HG02759 (cell line): ENCODE results near the gene SAP30.

Experiments used
- ATAC-seq: cut with Tn5 transposase; IDR thresholded peaks from one replicate; pipeline ENCODE4 v1.9.1; 2021; ENCODE audit warnings: mild to moderate bottlenecking, moderate library complexity; ENCODE audit not compliant: unreplicated experiment

The SAP30 gene, protein sequence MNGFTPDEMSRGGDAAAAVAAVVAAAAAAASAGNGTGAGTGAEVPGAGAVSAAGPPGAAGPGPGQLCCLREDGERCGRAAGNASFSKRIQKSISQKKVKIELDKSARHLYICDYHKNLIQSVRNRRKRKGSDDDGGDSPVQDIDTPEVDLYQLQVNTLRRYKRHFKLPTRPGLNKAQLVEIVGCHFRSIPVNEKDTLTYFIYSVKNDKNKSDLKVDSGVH

DNA sequence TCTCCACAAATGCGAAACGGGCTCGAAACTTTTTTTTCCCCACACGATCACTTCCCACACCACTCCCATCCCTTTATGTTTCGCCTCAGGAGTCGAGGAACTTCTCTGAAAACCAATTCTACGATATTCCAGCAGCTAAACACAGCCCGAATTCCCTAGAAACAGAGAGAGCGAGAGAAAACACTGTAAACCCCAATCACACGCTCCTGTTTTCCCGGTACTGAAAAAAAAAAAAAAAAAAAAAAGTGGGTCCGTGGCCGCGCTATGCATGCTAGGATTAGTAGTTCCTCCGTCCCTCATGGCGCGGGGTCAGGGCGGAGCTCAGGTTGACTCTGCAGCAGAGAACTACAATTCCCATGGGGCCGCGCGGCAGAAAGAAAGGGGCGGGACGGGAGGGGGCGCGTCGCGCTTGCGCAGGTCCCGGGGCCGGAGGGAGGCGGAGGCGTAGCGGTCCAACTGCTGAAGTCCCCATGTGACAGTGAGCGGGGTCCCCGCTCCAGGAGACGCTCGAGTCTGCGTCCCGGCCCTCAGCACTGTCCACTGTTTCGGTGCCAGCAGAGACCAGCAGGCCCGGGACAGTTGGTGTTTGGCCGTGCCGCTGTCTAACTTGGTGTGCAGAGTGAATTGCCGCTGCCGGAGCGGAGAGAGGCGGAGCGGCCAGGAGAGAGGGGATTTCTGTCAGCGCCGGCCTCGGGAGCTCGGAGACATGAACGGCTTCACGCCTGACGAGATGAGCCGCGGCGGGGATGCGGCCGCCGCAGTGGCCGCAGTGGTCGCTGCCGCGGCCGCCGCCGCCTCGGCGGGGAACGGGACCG, at the start of gene SAP30:
Gene SAP30, plus strand, starts transcription at position 478 of the 815 bp plus-strand sequence. Its CDS starts 229 bp downstream, at position 707.
- ATAC-seq, result peak; percentile 69

DNA sequence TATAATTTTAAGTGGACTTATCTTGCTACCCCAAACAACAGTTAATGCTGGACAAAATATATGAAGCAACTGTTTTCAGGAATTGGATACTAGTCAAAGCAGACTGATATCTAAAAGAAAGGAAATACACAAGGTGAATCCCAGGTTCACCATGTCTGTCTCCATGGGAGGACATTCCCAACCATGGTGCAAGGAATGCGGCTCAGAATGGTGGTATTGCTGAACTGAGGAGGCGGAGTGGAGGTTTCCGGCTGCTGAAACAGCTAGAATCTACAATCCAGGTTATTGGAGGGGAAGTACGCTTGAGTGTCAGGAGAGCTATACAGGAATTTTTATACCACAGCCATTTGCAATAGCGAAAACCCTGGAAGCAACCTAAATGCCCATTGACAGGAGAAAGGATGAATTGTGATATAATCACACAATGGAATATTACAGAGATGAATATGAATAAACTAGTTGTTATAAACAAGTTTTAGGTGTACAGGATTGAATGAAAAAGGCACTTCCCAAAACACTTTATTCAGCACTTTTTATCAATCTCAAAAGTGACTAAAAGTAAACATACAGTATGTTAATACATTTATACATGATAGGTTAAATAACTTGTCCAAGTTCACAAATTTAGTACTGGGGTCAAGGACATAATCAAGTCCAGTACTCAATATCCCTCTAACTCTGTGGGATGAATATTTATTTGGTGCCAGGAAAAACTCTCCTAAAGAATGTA, 45.6 kb upstream of the SAP30 start:
- ATAC-seq, result no peak

DNA sequence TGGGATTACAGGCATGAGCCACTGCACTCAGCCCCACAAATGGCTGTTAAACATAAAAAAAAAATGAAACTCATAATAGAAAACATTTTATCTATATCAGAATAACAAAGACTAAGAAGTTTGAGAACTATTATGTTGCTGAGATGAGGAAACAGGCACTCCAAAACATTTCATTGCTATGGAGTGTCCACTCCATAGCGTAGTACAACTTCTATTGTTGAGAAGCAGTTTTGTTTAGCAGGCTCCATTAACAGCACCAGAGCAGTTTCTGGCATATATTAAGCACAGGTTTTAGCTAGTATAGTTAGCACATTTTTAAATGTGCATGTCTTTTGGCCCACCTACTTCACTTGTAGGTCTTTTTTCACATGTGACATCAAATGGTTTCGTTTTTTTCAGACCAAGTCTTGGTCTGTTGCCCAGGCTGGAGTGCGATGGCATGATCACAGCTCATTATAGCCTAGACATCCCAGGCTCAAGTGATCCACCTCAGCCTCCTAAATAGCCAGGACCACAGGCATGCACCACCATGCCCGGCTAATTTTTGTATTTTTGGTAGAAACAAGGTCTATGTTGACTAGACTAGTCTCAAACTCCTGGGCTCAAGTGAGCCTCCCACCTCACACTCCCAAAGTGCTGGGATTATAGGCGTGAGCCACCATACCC, 42.4 kb upstream of the SAP30 start:
- no peak for ATAC-seq

DNA sequence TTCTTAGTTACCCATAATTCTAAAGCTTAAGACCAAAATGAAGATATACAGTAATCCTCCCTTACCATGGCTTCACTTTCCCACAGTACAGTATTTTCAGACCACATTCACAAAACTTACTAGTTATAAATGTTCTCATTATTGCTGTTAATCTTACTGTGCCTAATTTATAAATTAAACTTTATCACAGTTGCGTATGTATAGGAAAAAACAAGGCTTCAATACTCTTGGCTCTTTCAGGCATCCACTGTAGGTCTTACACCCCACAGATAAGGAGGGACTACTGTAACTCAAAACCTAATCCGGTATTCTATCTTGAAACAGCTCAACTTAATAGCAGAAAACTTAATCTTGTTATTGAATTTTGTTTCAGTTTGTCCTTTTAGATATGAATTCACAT, 40.2 kb upstream of the SAP30 start:
- no peak for ATAC-seq

DNA sequence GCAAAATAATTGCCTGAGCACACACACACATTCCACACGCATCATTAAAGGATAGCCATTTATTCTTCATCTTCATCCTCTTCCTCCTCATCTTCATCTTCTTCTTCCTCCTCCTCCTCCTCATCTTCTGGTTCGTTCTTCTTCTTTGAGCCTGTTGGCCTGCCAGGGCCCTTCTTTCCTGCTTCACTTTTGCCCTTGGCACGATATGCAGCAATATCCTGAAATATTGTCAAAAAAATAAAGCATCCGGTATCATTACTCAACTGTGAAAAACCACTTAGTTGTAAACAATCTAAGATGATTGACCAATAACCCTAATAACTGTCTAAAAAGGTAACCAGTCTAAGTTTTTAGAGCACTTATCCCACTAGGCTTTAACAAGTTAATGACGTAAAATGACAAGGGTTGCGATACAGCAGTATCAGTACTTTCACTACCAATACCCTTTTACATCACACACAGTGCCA, 38.7 kb upstream of the SAP30 start:
- ATAC-seq, result no peak

DNA sequence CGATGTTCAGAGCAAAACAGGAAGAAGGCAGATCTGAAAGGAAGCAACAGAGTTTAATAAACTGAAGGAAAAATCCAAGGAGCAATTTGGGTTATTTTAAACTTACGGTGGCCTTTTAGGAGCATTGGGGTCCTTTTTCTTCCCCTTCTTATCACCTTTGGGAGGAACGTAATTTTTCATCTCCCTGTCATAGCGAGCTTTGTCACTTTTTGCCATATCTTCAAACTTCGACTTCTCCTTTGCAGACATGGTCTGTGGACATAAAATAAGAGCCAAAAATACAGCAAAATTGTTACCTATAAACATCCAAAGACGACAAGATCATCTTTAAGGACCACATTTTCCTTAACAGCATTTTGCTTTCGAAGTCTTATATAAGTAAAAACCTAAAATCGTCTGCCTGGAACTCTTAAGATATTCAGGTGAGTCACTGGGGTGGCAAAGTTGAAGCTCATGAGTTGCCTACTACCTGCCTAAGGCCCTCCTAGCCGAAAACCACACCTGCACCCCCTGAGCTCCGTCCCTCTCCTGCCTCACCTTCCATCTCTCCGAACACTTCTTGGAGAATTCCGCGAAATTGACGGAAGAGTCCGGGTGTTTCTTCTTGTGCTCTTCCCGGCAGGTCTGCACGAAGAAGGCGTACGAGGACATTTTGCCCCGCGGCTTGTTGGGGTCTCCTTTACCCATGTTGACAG, 37.6 kb upstream of the SAP30 start:
- ATAC-seq, result no peak

DNA sequence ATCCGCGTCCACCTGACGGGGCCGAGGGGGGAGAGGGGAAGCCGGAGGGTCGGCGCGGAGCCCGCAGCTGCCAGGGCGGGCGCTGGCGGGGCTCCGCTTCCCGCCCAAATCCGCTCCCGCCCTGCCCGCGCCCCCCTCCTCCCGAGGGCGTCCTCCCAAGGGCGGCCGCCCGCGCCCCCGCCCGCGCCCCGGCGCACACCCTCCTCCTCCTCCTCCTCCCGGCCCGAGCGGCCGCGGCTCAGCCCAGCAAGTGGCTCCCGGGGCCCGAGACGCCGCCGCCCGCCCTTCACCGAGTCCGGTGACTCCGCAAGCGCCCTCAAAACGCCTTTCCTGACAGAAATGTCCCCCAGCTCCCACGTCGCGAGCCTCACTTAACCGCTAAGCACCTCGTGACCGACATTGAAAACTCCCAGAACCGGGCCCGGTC, 37.1 kb upstream of the SAP30 start:
- peak; percentile 5 for ATAC-seq

DNA sequence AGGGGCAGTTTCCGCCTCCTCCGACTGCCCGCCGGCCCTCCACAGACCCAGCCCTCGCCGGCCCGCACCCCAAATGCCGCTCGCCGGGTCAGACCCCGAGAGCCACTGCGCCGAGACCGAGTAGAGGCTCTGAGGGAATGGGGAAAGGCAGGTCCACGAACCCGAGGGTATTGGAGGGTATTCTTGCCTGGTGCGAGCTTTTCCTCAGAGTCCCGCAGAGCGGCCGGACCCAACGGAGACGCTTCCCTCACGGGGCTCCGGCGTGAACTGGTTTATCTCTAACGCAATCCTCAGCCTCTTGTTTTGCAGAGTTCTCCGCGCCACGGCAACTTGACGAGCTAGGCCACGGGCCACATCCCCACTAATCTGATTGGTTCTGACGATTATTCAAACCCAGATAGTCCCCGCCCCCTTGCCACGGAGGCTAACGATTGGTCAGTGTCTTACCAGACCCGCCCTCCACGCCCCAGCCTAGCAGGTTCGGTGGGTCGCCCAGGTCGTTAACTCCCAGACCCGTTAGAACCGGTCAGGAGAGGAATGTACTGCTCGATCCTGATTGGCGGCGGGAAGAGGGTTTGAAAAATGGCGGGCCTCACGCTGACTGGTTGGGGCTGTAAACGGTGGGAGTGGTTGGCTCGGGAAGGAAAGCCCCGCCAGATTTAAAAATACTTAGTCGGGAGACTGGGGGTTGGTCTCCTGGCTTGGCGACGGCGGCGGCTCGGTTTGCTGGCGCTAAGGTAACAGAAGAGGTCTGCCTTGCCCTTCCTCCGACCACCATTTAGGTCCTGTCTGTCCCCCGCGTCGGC, 36.5 kb upstream of the SAP30 start, which contains the start of gene HMGB2:
Gene HMGB2, minus strand, starts transcription at position 274 of the 806 bp plus-strand sequence. CDS start 709 bp downstream, outside the sequence.
- peak; percentile 90 for ATAC-seq

DNA sequence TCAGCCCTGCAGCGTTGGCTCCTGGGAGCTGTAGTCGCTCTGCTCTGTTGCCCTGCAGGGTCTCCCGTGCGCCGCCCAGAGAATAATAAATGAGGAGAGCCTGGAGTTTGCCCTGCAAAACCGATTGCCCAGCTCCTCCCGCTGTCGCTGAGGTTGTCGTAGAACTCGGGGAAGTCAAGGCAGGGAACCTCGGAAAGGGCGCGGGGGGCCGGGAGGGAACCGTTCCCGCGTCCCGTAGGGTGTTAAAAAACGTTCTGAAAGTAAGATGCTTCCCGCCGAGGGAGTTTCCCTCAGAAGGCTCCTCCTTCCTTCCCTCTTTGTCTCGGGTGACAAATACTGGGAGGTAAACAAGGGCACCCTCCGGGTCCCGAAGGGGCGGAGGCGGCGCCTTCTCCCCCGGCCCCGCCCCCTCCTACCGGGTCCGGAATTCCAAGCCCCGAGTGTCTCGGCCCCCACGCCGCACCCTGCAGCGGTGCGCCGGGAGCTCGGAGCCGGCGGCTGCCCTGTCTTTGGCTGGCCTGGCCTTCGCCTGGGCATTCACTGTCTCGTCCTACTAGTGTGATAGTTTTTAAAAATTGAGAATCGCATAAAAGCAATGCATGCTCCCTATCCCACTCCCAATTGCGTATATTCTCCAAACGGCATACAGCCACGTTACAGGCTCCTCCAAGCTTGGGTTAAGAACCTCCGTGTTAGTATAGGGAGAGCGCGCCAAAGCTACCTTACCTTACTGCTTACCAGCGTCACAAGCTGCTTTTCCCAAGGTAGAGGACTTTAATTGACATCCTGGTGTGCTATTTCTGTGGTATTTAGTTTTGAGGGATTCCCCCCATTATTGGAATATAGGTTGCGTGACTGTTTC, 35.6 kb upstream of the SAP30 start:
- ATAC-seq, result peak; percentile 40

DNA sequence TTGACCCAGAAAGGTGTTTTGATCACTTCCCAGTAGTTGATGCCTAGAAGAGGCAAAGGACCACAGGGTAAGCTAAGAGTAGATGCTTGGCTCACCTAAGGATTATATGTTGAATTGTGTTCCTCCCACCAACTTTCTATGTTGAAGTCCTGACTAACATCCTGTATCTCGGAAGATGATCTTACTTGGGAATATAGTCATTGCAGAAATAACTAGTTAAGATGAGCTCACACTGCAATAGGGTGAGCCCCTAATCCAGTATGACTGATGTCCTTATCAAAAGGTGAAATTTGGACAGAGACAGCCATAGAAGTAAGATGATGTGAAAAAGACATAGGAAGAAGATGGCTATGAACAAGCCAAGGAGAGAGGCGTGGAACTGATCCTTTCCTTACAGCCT, 33.3 kb upstream of the SAP30 start:
- no peak for ATAC-seq

DNA sequence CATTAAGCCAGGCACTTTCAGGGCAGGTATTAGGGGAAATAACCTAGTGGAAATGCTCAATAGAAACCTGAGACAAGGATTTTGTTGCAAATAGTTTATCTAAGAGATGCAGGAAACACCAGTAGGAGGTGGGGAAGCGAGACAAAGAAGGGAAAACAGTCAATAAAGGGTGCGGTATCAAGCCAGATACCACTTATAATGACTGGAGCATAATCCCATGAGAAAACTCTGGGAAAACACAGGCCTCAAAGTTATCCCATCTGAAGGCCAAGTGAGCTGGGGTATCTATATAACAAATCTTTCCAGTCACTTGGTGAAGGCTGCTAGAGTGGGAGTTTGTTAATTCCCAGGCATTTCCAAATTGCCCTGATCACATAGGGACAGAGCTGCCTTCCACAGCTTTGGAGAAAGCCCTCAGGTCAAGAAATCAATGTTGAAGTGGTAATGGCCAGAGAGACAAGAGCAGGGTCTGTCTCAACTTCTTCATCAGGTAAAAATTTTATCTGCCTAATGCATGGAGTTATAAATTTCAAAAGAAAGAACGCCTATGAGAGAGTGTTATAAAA, 26.8 kb upstream of the SAP30 start:
- ATAC-seq, result no peak

DNA sequence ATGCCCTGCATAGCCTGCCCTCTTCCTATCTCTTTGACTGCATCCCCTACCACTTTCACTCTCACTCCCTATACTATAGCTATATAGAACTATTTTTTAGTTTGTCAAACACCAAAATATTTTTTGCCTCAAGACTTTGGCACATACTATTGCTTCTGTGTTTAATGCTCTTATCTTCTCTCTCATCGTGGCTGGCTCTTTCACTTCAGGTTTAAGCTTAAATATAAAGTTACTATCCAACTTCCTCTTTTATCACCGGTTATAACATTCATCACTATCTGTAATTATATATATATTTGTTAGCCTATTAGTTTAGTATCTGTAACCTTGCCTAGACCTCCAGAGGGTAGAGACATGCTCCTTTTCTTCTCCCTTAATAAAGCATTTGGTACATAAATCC, 25.1 kb upstream of the SAP30 start:
- no peak for ATAC-seq

DNA sequence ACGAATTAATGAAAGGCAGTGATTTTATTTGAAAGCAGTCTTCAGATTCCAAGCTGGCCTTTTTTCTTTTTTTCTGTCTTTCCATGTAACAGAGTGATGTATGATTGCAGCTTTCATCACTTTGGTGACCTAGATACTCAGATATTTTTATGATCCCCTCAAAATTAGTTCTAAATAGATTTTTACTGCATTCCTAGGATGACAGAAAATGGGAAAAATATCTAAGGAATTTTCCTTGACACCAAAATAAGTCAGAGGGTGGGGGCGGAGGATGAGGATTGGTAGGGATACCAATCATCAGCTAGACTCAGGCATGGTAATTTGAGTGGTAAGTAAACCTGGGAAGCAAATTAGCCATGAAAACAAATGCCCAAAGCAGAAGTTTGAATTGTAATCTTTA, 24.7 kb upstream of the SAP30 start:
- ATAC-seq, result no peak

DNA sequence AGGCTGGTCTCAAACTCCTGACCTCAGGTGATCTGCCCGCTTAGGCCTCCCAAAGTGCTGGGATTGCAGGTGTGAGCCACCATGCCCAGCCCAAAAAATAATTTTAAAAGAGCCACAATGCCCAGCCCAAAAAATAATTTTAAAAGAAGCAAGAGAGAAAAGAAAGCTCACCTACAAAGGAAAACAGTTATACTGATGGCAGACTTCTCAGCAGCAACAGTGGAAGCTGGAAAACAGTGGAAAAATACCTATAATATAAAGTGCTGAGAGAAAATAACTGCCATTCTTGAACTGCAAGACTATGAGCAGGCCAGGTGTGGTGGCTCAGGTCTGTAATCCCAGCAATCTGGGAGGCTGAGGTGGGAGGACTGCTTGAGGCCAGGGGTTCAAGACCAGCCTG, 23.3 kb upstream of the SAP30 start:
- ATAC-seq, result no peak

DNA sequence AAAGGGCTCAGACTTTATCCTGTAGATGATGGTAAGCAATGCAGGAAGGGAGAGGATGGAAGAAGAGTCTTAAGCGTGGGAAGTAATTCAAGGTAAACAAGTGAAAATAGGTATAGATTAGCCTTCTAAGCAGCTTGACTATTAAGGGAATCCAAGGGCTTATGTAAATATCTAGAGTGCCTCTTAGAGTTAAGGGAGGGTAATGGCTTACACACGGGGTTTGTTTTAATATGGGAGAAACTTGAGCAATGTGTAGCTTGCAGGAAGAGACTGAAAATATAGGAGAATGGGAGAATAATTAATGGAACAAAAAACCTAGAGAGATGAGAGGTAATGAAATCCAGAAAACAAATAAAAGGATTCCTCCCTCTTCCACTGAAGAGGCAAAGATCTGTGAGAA, 12.8 kb upstream of the SAP30 start:
- no peak for ATAC-seq

DNA sequence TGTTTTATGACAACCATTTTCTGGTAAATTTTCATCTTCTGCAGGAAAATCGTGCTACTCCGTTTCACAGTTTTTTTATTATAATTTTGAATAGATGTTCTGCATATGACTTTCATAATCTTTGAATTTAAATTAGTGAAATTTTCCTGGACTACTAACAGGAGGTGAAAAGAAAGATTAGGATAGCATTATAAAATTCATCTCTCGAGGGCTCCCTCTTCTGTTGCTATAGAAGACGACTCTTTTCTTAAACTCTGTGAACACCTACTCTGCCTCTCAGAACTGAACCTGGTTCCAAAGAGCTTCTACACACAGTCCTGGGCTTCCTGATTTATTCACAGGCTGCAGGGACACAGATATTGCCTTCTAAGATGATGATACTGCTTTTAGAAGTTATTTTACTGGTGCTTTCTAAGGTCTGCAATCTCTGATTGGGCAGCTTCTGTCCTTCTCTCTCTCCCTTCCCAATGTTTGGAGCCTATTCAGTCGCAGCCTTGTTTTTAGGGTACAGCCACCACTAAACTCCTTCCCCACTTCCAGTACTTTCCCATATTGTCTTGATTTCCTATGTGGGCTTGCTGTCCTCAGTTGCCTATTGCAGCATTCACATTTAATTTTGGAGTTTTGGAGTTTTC, 10.1 kb upstream of the SAP30 start:
- ATAC-seq, result no peak

DNA sequence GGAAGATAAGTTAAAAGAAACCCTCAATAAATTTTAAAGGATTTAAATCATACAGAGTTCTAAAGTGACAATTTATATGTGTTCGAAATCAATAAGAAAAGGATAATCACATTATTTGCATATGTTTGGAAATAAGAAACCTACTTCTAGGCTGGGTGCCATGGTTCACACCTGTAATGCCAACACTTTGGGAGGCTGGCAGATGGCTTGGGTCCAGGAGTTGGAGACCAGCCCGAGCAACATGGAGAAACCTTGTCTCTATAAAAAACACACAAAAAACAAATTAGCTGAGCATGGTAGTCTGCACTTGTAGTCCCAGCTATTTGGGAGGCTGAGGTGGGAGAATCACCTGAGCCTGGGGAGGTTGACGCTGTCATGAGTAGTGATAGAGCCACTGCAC, 8.1 kb upstream of the SAP30 start:
- no peak for ATAC-seq
